Nephron (organoid): ENCODE measurements around the gene SUB1.
"Not testable (repeated sequence)": the region's sequence is repeated elsewhere in the genome, so short reads cannot be mapped to it uniquely, and the experiment has no call there.

Experiments used
- H3K27ac Mint-ChIP-seq, 3 experiments: 2 replicates each; pipeline ENCODE4 v1.8.0; 2020; ENCODE audit warnings: mixed read lengths in 3 of 3, mild to moderate bottlenecking in 2 of 3, moderate library complexity in 1 of 3
- H3K27me3 Mint-ChIP-seq: 2 replicates; pipeline ENCODE4 v1.8.0; 2021; ENCODE audit warnings: low read depth, mild to moderate bottlenecking, moderate library complexity, mixed read lengths
- H3K36me3 Mint-ChIP-seq: 2 replicates; pipeline ENCODE4 v1.8.0; 2020; ENCODE audit warnings: low read depth, mixed read lengths
- H3K4me1 Mint-ChIP-seq: 2 replicates; pipeline ENCODE4 v1.8.0; 2020; ENCODE audit warnings: mixed read lengths
- H3K4me3 Mint-ChIP-seq, 3 experiments: 2 replicates each; pipeline ENCODE4 v1.8.0; 2020; ENCODE audit warnings: mild to moderate bottlenecking in 3 of 3, mixed read lengths in 3 of 3, moderate library complexity in 2 of 3
- H3K9me3 Mint-ChIP-seq: 2 replicates; pipeline ENCODE4 v1.8.0; 2020; ENCODE audit warnings: mixed read lengths
- CTCF ChIP-seq, 3 experiments: fragments of 200-600 bp; sonication (generic); IDR thresholded peaks; one replicate each; pipeline ENCODE4 v1.5.0; 2021; ENCODE audit warnings: antibody characterized with exemption in 3 of 3; ENCODE audit not compliant: unreplicated experiment in 3 of 3

SUB1 gene

GRCh38 chr5:32572778-32573480, 12.4 kb upstream of the SUB1 start:
- no peaks in the 10 kb centered on the region for H3K27me3 Mint-ChIP-seq
- TF ChIP-seq CTCF (IDR thresholded peaks at IDR 0.05; ENCODE audit: unreplicated experiment in 3 of 3) = no peak

GRCh38 chr5:32573481-32573854, 11.9 kb upstream of the SUB1 start:
- H3K9me3 Mint-ChIP-seq, H3K36me3 Mint-ChIP-seq, H3K27me3 Mint-ChIP-seq, H3K4me1 Mint-ChIP-seq, H3K27ac Mint-ChIP-seq, H3K4me3 Mint-ChIP-seq: not testable (repeated sequence)

More at GRCh38 chr5:32572778-32573480, 12.4 kb upstream of the SUB1 start:
- Mint-ChIP-seq H3K27ac (no peak overlapping the region), H3K36me3 (no peaks in the 10 kb centered on the region), H3K4me3 (no peak overlapping the region), H3K9me3 (peaks cover 7% of the 10 kb centered on the region), H3K4me1 (no peaks in the 10 kb centered on the region)

- Mint-ChIP-seq H3K4me3 (no peak overlapping the region), H3K27me3 (no peaks in the 10 kb centered on the region), H3K4me1 (no peaks in the 10 kb centered on the region), H3K9me3 (peaks cover under 1% of the 10 kb centered on the region), H3K36me3 (no peaks in the 10 kb centered on the region), H3K27ac (no peak overlapping the region)
- no peak for TF ChIP-seq CTCF (IDR thresholded peaks at IDR 0.05; ENCODE audit: unreplicated experiment in 3 of 3)
These were observed 10.7 kb upstream of the SUB1 start for GRCh38 chr5:32574540-32575175.

GRCh38 chr5:32578363-32578762, 7.0 kb upstream of the SUB1 start:
- no peak for TF ChIP-seq CTCF (IDR thresholded peaks at IDR 0.05; ENCODE audit: unreplicated experiment in 3 of 3)
- H3K27me3 Mint-ChIP-seq = no peaks in the 10 kb centered on the region
- no peaks in the 10 kb centered on the region for H3K9me3 Mint-ChIP-seq
- peaks cover 4% of the 10 kb centered on the region for H3K4me1 Mint-ChIP-seq
- H3K36me3 Mint-ChIP-seq = no peaks in the 10 kb centered on the region
- no peak overlapping the region for H3K27ac Mint-ChIP-seq
- no peak overlapping the region for H3K4me3 Mint-ChIP-seq

GRCh38 chr5:32578764-32579163, 6.6 kb upstream of the SUB1 start:
- Mint-ChIP-seq H3K9me3 (peaks cover 2% of the 10 kb centered on the region), H3K27ac (no peak overlapping the region), H3K27me3 (no peaks in the 10 kb centered on the region), H3K4me1 (peaks cover 4% of the 10 kb centered on the region), H3K36me3 (no peaks in the 10 kb centered on the region), H3K4me3 (no peak overlapping the region)
- no peak for TF ChIP-seq CTCF (IDR thresholded peaks at IDR 0.05; ENCODE audit: unreplicated experiment in 3 of 3)

GRCh38 chr5:32581010-32581785, 4.2 kb upstream of the SUB1 start:
- Mint-ChIP-seq H3K9me3 (peaks cover 5% of the 10 kb centered on the region), H3K4me3 (no peak overlapping the region), H3K4me1 (peaks cover 8% of the 10 kb centered on the region), H3K36me3 (no peaks in the 10 kb centered on the region), H3K27ac (no peak overlapping the region), H3K27me3 (no peaks in the 10 kb centered on the region)
- no peak for TF ChIP-seq CTCF (IDR thresholded peaks at IDR 0.05; ENCODE audit: unreplicated experiment in 3 of 3)
